CD4-positive, alpha-beta T cell treated with Interleukin-12 subunit alpha and Interleukin-12 subunit beta, for 1 hour (primary cell): ENCODE measurements around the gene RNPC3.

Experiments used
- DNase-seq: peaks from one replicate; pipeline ENCODE4 v3.0.0-alpha.2; 2020

Gene RNPC3, protein sequence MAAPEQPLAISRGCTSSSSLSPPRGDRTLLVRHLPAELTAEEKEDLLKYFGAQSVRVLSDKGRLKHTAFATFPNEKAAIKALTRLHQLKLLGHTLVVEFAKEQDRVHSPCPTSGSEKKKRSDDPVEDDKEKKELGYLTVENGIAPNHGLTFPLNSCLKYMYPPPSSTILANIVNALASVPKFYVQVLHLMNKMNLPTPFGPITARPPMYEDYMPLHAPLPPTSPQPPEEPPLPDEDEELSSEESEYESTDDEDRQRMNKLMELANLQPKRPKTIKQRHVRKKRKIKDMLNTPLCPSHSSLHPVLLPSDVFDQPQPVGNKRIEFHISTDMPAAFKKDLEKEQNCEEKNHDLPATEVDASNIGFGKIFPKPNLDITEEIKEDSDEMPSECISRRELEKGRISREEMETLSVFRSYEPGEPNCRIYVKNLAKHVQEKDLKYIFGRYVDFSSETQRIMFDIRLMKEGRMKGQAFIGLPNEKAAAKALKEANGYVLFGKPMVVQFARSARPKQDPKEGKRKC

DNA sequence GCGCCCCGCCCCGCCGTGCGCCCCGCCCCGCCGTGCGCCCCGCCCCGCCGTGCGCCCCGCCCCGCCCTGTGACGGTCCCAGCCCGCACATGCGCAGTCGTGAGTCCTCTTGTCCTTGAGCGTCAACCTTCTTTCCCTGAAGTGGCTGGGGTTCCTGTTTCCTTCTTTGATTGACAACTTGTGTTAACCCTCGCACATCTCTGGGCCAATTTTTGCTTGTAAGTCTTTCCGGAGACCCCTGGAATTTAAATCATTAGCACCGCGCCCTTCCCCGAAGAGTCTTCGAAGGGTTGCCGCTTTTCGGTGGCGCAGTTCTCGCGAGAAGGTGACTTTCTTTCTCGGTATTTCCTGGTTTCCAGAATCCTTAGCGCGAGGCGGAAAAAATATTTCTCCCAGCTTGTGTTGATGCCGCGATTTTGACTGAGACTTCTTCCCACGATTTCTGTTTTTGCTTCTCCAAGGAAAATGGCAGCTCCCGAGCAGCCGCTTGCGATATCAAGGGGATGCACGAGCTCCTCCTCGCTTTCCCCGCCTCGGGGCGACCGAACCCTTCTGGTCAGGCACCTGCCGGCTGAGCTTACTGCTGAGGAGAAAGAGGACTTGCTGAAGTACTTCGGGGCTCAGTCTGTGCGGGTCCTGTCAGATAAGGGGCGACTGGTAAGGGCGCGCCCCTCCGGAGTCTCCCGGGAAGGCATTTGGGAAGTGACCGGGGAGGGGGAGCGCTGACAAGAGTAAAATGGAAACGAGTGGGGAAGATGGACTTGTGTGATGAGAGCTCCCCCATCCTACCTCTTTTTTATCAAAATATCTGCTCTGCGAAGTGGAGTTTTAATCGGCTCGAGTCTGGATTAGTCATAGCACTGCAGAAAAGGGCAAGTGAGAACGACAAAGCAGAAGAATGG, at the start of gene RNPC3:
Gene RNPC3, plus strand, starts transcription at position 93 of the 901 bp plus-strand sequence. Its CDS starts 372 bp downstream, at position 465.
- peak; percentile 88 for DNase-seq

DNA sequence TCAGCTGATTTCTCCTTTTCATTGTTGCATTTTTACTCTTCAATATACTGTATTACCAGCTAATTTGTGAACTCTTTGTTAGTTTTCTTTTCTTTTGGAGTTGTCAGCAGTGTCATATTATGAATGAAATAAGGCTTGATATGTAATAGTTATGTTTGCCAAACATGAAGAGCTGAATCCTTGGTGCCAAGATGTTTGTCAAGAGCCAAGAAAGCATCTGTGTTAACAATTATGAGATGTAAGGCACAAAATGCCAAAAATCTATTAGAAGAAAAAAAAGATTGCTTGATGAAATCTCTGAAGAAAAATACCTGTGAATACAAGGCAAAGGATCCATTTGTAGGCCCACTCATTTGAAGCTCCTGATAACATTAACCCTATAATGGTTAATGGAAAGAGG, 48.4 kb upstream of the RNPC3 start:
- DNase-seq, result no peak

GRCh38 chr1:103489935-103490334, 35.6 kb upstream of the RNPC3 start:
- no peak for DNase-seq

DNA sequence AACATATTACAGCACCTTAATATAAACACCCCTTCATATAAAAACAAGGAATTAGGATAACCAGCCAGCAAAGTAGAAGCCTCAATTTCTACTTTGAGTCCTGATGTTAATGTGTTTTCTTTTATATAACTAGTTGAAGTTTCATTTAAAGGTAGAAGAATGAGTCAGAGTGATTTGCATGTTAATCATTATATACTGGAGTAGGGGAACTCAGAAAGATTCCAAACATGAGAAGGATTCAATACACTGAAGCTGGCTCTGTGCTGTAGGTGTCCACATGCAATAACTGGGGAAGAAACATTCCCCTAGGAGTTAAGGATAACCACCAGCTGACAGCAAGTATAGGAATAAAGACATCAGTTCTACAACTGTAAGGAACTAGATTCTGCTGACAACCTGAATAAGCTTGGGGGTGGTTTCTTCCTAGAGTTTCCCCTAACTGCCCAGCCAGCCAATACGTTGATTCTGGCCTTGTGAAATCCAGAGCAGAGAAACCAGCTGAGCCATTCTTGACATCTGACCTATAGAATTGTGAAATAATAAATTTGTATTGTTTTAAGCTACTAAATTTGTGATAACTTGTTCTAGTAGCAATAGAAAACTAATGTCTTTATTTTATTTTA, 33.4 kb upstream of the RNPC3 start:
- DNase-seq, result no peak

DNA sequence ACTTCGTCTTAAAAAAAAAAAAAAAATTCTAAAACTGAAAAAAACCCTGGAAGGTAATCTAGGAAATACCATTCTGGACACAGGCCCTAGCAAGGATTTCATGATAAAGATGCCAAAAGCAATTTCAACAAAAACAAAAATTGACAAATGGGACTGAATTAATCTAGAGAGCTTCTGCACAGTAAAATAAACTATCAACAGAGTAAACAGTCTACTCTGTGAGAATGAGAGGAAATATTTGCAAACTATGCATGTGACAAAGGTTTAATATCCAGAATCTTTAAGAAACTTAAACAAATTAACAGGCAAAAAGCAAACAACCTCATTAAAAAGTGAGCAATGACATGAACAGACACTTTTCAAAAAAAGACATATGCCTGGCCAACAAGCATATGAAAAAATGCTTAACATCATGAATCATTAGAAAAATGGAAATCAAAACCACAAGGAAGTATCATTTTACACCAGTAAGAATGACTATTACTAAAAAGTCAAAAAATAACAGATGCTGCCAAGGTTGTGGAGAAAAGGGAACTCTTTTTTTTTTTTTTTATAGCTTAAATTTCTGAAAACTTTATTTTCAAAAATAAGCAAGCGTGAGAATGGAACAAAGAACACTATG, 29.4 kb upstream of the RNPC3 start:
- no peak for DNase-seq

DNA sequence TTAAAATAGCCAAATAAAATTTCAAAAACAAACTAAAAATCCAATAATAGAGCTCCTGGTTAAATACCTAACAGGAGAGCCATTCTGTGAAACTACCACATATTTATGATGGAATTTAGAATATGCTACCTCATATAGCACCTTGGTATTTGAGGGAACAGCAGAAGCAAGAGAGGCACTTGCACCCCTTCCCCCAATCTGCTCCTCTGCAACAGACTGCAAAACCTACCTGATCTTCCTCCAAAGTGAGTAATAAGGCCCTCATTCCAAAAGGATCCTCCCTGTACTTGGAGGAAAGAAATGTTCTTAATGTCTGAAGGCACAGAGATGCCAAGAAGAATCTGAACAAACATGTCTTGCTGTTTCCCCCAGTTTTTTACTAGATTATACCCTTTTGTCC, 28.1 kb upstream of the RNPC3 start:
- DNase-seq, result no peak

DNA sequence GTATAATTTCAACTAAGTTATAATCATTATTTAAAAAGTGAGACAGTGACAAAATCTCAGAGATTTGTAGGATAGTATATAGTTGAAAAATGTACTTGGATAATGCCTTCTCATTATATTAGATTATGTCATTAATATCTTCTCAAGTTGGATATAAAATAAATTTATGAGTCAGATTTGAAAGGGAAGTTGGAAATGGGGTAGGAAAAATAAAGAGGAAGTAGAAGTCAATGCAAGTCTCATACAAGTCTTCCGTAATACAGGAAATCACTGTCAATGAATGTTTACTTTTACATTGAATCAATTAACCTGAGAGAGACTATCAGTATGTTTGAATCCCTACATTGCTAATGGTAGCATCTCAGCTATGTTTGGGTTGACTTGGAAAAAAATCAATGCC, 16.2 kb upstream of the RNPC3 start:
- DNase-seq, result no peak

GRCh38 chr1:103513711-103514110, 11.8 kb upstream of the RNPC3 start:
- no peak for DNase-seq

DNA sequence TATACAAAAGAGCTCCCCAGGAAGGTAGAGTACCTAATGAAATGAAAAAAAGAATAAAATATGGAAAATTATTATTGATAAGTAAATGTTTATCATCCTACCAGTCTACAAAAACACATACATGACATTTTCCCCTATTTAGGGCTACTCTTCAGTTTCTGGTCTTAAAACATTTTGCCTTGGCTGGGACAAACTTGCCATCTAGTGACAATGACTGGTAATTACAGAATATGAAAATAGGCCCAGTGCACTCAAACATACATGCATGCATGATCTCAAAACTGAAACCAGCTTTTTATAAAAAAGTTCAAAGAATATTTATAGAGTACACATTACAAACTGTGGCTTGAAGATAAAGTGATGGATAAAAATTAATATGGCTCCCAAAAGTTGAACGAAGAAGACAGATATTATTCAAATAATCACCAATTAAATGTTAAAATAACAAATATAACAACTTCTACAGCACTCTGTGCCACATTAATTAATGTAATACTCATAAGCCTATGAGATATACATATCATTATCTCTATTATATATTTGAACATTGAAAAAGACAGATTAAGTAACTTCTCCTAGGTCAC, 10.5 kb upstream of the RNPC3 start:
- peak; percentile 64 for DNase-seq

GRCh38 chr1:103516283-103516682, 9.2 kb upstream of the RNPC3 start:
- no peak for DNase-seq

GRCh38 chr1:103516693-103517092, 8.8 kb upstream of the RNPC3 start:
- DNase-seq, result no peak

DNA sequence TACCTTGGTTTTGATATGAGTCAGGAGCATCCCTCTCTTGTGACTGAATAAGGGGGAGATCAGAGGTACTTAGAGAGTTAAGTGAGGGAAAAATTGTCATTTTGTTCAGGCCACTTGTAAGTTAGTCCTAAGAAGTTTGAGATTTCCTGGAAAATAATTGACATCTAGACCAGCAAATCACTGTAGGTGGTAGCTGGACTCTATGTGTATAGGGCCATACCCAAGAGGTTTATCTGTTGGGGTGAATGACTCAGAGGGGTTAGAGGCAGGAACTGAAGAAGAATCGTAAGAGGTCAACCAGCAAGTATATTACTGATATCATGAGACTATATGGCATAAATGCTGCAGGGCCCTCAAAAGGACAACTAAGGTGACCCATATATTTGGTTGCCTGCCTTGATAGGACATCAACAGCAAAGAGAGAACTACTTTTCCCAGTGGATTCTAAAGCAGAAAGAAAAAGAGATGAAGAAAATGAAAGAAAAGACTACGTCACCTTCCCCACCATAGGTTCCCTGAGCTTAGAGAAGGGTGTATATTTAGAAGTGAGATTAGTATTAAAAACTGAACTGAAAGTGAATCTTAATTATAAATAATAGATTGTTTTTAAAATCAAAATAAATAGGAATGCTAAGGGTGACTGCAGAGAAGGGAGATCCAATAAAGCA, 8.0 kb upstream of the RNPC3 start:
- no peak for DNase-seq

- no peak for DNase-seq
Measured at GRCh38 chr1:103520822-103521221, 4.7 kb upstream of the RNPC3 start.

DNA sequence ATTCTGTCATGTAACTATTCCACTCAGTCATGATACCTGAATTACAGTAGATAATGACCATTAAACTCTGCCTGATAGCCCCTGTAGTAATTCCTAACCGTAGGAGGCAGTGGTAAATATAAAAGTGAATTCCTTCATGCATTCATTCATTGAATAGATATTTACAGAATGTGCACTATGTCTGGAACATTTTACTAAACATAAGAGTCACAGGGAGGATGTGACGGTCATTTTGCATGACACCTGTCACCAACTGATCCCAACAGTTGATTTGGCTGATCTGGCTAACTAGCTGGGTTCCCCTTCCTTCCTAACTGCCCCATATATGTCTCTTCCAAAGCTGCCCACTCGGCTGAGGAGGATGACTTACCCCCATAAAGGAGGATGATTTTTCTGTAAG, 2.2 kb upstream of the RNPC3 start:
- DNase-seq, result no peak

- no peak for DNase-seq
Measured at GRCh38 chr1:103525114-103525606, 339 bp upstream of the RNPC3 start.

DNA sequence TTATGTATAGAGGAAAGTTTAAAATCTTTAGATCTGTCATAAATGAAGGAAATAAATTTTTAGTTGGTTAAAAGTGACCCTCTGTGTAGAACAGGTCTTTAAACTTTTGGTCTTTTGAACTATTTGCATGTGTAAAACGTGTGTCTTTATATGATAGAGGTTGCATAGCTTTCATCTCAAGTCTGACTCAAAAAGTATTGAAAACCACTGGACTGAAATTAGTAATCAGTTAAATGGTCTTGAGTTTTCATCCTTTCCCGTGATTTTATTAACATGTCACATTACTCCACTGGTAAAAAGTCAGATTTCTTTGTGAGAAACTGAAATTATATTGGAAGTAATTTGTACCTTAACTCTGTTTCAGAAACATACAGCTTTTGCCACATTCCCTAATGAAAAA, 1.8 kb downstream of the RNPC3 start:
- no peak for DNase-seq

- DNase-seq, result peak; percentile 10
Measured at GRCh38 chr1:103529746-103530145, 4.2 kb downstream of the RNPC3 start.

GRCh38 chr1:103538226-103538625, 12.7 kb downstream of the RNPC3 start:
- no peak for DNase-seq

- DNase-seq, result no peak
Measured at GRCh38 chr1:103541431-103541830, 15.9 kb downstream of the RNPC3 start.

- DNase-seq, result no peak
Measured at GRCh38 chr1:103546496-103546895, 21.0 kb downstream of the RNPC3 start.

DNA sequence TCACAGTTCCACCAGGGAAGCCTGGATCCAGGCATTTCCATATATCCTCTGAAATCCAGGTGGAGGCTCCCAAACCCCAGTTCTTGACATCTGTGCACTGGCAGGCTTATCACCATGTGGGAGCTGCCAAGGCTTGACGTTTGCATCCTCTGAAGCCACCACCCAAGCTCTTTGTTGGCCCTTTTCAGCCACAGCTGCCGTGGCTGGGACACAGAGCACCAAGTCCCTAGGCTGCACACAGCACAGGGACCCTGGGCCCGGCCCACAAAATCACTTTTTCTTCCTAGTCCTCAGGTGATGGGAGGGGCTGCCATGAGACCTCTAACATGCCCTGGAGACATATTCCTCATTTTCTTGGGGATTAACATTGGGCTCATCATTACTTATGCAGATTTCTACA, 22.3 kb downstream of the RNPC3 start:
- no peak for DNase-seq

GRCh38 chr1:103560427-103560826, 34.9 kb downstream of the RNPC3 start:
- no peak for DNase-seq
